Measurements from ENCODE around the gene DDIT4. TPM values are rescaled to one million over a fixed set of nuclear protein-coding genes. Genes with fewer than 3 reads are reported as not detected.

The DDIT4 gene
- polyA plus RNA-seq, 3 donors, result 26.1 to 611 (median 45.8) TPM

- Histone ChIP-seq H2AFZ (ENCODE audit: insufficient read depth, low read depth, low read length, poor library complexity, severe bottlenecking) (peak overlapping the region; percentile 73), H4K20me1 (ENCODE audit: insufficient read depth, low read length) (no peaks in the 10 kb centered on the region), H3K4me1 (ENCODE audit: control insufficient read depth in 1 of 2, insufficient read depth in 2 of 2, low read length in 2 of 2) (peaks cover 40 to 42% of the 10 kb centered on the region in 2 donors), H3K4me2 (replicated peaks; ENCODE audit: extremely low read depth, low read length, poor library complexity, severe bottlenecking) (peak overlapping the region; percentile 79), H3K79me2 (ENCODE audit: insufficient read depth, low read length) (no peaks in the 10 kb centered on the region), H3K9ac (ENCODE audit: insufficient read depth, low read length, poor library complexity, severe bottlenecking) (peak overlapping the region; percentile 73), H3K27me3 (ENCODE audit: control insufficient read depth in 2 of 2, insufficient read depth in 2 of 2, low read length in 2 of 2) (no peaks in the 10 kb centered on the region), H3K9me3 (replicated peaks in 1 of 2; ENCODE audit: control insufficient read depth in 1 of 2, insufficient read depth in 1 of 2, low read length in 2 of 2) (no peaks in the 10 kb centered on the region), H3K36me3 (replicated peaks in 1 of 2; ENCODE audit: control insufficient read depth in 1 of 2, insufficient read depth in 2 of 2, low read length in 2 of 2) (no peaks in the 10 kb centered on the region), H3K27ac (ENCODE audit: low read depth in 1 of 2, low read length in 2 of 2) (peak overlapping the region; percentile 59 to 86), H3K4me3 (replicated peaks in 1 of 3; ENCODE audit: low read depth in 2 of 3, low read length in 3 of 3) (peak overlapping the region; percentile 63 to 79 (median 64))
- Mint-ChIP-seq H3K36me3 (peaks cover 0 to 2% of the 10 kb centered on the region in 2 donors), H3K4me3 (peak overlapping the region; percentile 85 to 91), H3K27ac (peak overlapping the region; percentile 74 to 95 (median 91)), H3K27me3 (ENCODE audit: low read depth in 3 of 3) (peaks cover 0 to 2% (median 1%) of the 10 kb centered on the region in 3 donors), H3K4me1 (peaks cover 39% of the 10 kb centered on the region), H3K9me3 (no peaks in the 10 kb centered on the region)
- peak in 2 of 3 donors; percentile 26 to 84 for DNase-seq
- no peak for TF ChIP-seq CTCF (IDR thresholded peaks at IDR 0.05)
- intact Hi-C loops (cut with micrococcal nuclease), result loop anchor here in 1 of 2 donors (5.0 kb wide), 1 partner anchor 36 kb away; no protein-coding TSS in a partner anchor
- WGBS (ENCODE audit: insufficient coverage), result 0% methylated on average over 7 of the region's 30 CpGs
Measured at GRCh38 chr10:72260976-72261783, 12.5 kb upstream of the DDIT4 start.

- peak overlapping the region; percentile 79 for H3K4me2 ChIP-seq (replicated peaks; ENCODE audit: extremely low read depth, low read length, poor library complexity, severe bottlenecking)
- intact Hi-C loops (cut with micrococcal nuclease), result loop anchor here in 1 of 2 donors (5.0 kb wide), 1 partner anchor 35 kb away; no protein-coding TSS in a partner anchor
- H3K9me3 Mint-ChIP-seq, result no peaks in the 10 kb centered on the region
- no peaks in the 10 kb centered on the region for H3K9me3 ChIP-seq (replicated peaks in 1 of 2; ENCODE audit: control insufficient read depth in 1 of 2, insufficient read depth in 1 of 2, low read length in 2 of 2)
- no CpG with 5 or more reads among the region's 7 CpGs for WGBS (ENCODE audit: insufficient coverage)
- no peak for TF ChIP-seq CTCF (IDR thresholded peaks at IDR 0.05)
- H3K4me3 ChIP-seq (replicated peaks in 1 of 3; ENCODE audit: low read depth in 2 of 3, low read length in 3 of 3), result peak overlapping the region in 1 of 3 experiments; percentile 79
- H3K4me1 ChIP-seq (ENCODE audit: control insufficient read depth in 1 of 2, insufficient read depth in 2 of 2, low read length in 2 of 2), result peaks cover 33 to 35% of the 10 kb centered on the region in 2 donors
- H3K9ac ChIP-seq (ENCODE audit: insufficient read depth, low read length, poor library complexity, severe bottlenecking), result no peak overlapping the region
- no peaks in the 10 kb centered on the region for H3K79me2 ChIP-seq (ENCODE audit: insufficient read depth, low read length)
- H3K4me1 Mint-ChIP-seq, result peaks cover 35% of the 10 kb centered on the region
- no peak overlapping the region for H3K27ac ChIP-seq (ENCODE audit: low read depth in 1 of 2, low read length in 2 of 2)
- H3K27me3 Mint-ChIP-seq (ENCODE audit: low read depth in 3 of 3), result peaks cover 0 to 2% (median 1%) of the 10 kb centered on the region in 3 donors
- H3K36me3 ChIP-seq (replicated peaks in 1 of 2; ENCODE audit: control insufficient read depth in 1 of 2, insufficient read depth in 2 of 2, low read length in 2 of 2), result no peaks in the 10 kb centered on the region
- H3K27ac Mint-ChIP-seq, result peak overlapping the region in 3 of 7 donors; percentile 13 to 95 (median 19)
- peaks cover 0 to 2% of the 10 kb centered on the region in 2 donors for H3K36me3 Mint-ChIP-seq
- no peak for DNase-seq
- no peaks in the 10 kb centered on the region for H4K20me1 ChIP-seq (ENCODE audit: insufficient read depth, low read length)
- no peak overlapping the region for H2AFZ ChIP-seq (ENCODE audit: insufficient read depth, low read depth, low read length, poor library complexity, severe bottlenecking)
- H3K4me3 Mint-ChIP-seq, result peak overlapping the region; percentile 85 to 91
- no peaks in the 10 kb centered on the region for H3K27me3 ChIP-seq (ENCODE audit: control insufficient read depth in 2 of 2, insufficient read depth in 2 of 2, low read length in 2 of 2)
Measured at GRCh38 chr10:72261784-72262404, 11.8 kb upstream of the DDIT4 start.
